HG02981 (cell line): ENCODE measurements around the gene SRRM3.
"Not testable (repeated sequence)": the region's sequence is repeated elsewhere in the genome, so short reads cannot be mapped to it uniquely, and the experiment has no call there.

Experiments used
- ATAC-seq: cut with Tn5 transposase; IDR thresholded peaks from one replicate; pipeline ENCODE4 v1.9.1; 2021; ENCODE audit warnings: mild to moderate bottlenecking, moderate library complexity; ENCODE audit not compliant: unreplicated experiment

Gene SRRM3

GRCh38 chr7:76311838-76312237 is 110.1 kb downstream of the SRRM3 start:
- not testable (repeated sequence) for ATAC-seq

- ATAC-seq: peak; percentile 38
Observed at GRCh38 chr7:76314042-76314721, 112.5 kb downstream of the SRRM3 start.

GRCh38 chr7:76314740-76315139 is 113.0 kb downstream of the SRRM3 start:
- ATAC-seq: not testable (repeated sequence)

- no peak for ATAC-seq
Observed at GRCh38 chr7:76315364-76315763, 113.7 kb downstream of the SRRM3 start.

GRCh38 chr7:76316984-76317781 is 115.5 kb downstream of the SRRM3 start:
- no peak for ATAC-seq

GRCh38 chr7:76317782-76318487 is 116.2 kb downstream of the SRRM3 start:
- ATAC-seq: peak; percentile 92

GRCh38 chr7:76318488-76319353 is 117.0 kb downstream of the SRRM3 start:
- ATAC-seq: peak; percentile 39

GRCh38 chr7:76325092-76325491 is 123.4 kb downstream of the SRRM3 start:
- no peak for ATAC-seq

GRCh38 chr7:76325811-76326210 is 124.1 kb downstream of the SRRM3 start:
- no peak for ATAC-seq

- no peak for ATAC-seq
Observed at GRCh38 chr7:76326646-76327233, 125.0 kb downstream of the SRRM3 start.

- ATAC-seq: no peak
Observed at GRCh38 chr7:76327610-76328009, 125.9 kb downstream of the SRRM3 start.

GRCh38 chr7:76328389-76328788 is 126.7 kb downstream of the SRRM3 start:
- no peak for ATAC-seq

GRCh38 chr7:76329479-76329878 is 127.8 kb downstream of the SRRM3 start:
- no peak for ATAC-seq

- ATAC-seq: no peak
Observed at GRCh38 chr7:76330261-76330660, 128.6 kb downstream of the SRRM3 start.

GRCh38 chr7:76330673-76331072 is 129.0 kb downstream of the SRRM3 start:
- ATAC-seq: no peak

- ATAC-seq: no peak
Observed at GRCh38 chr7:76332078-76332477, 130.4 kb downstream of the SRRM3 start.

GRCh38 chr7:76333511-76334101 is 131.9 kb downstream of the SRRM3 start:
- ATAC-seq: no peak

GRCh38 chr7:76334320-76334967 is 132.7 kb downstream of the SRRM3 start:
- no peak for ATAC-seq

GRCh38 chr7:76335417-76335816 is 133.7 kb downstream of the SRRM3 start:
- not testable (repeated sequence) for ATAC-seq
